ENCODE data around the gene GNAI1. TPM values are rescaled to one million over a fixed set of nuclear protein-coding genes. Genes with fewer than 3 reads are reported as not detected.

GNAI1 gene
- polyA plus RNA-seq, 2 of the 4 experiments (the other 2 are of a cell fraction): 46.3 to 96.3 TPM

- FAIRE-seq: no peak
- Histone ChIP-seq H3K27ac (no peak overlapping the region), H3K4me2 (peak overlapping the region; percentile 34; the same call in 2 of the 3 replicates), H3K9me3 (no peaks in the 10 kb centered on the region; the same call in 2 of the 3 replicates), H3K4me3 (no peak overlapping the region), H3K4me1 (peaks cover 30% of the 10 kb centered on the region)
- no peak for ATAC-seq
- TF ChIP-seq HDAC2 (IDR thresholded peaks at IDR 0.05) (no peak), JUNB (IDR thresholded peaks at IDR 0.05) (no peak), EHF (CRISPR knock-in tag; IDR thresholded peaks at IDR 0.05) (no peak), ATOH8 (CRISPR knock-in tag; IDR thresholded peaks at IDR 0.05; ENCODE audit: low read depth) (no peak), EP300 (IDR thresholded peaks at IDR 0.05) (no peak), RCOR1 (IDR thresholded peaks at IDR 0.05; ENCODE audit: low read depth, low read length) (no peak), USF2 (IDR thresholded peaks at IDR 0.05) (no peak), NFE2L2 (conservative IDR thresholded peaks at IDR 0.05; ENCODE audit: low read length) (no peak), CEBPB (IDR thresholded peaks at IDR 0.05) (0 out of 4 replicates have a peak, but pooled peaks of 1 of the 2 experiments have one; percentile 4)
- CTCF ChIA-PET: no interaction called here
- POLR2A ChIA-PET: interaction anchor here (0.7 kb wide), 1 partner anchor 13 kb away, joined by 3 read pairs; no protein-coding TSS in a partner anchor
- 44% methylated on average over 3 of the region's 3 CpGs for WGBS (ENCODE audit: missing lambda C conversion rate)
- DNase-seq (ENCODE audit: low read depth in 1 of 2, low spot score in 1 of 2): no peak
These were observed 48.1 kb downstream of the GNAI1 start for GRCh38 chr7:80182630-80183276.

GRCh38 chr7:80183351-80183750, 48.7 kb downstream of the GNAI1 start:
- ATAC-seq: no peak
- DNase-seq (ENCODE audit: low read depth in 1 of 2, low spot score in 1 of 2): no peak
- FAIRE-seq: no peak
- Histone ChIP-seq H3K4me1 (peaks cover 33% of the 10 kb centered on the region), H3K4me2 (peak overlapping the region; percentile 34; the same call in 1 of the 3 replicates), H3K27ac (no peak overlapping the region), H3K4me3 (no peak overlapping the region), H3K9me3 (no peaks in the 10 kb centered on the region; the same call in 2 of the 3 replicates)
- TF ChIP-seq TFCP2L1 (CRISPR knock-in tag; IDR thresholded peaks at IDR 0.05): no peak
- TF ChIP-seq SREBF2 (IDR thresholded peaks at IDR 0.05): no peak
- no peak for TF ChIP-seq CEBPB (IDR thresholded peaks at IDR 0.05)
- no peak for TF ChIP-seq ZNF302 (CRISPR knock-in tag; IDR thresholded peaks at IDR 0.05)
- TF ChIP-seq PBX3 (IDR thresholded peaks at IDR 0.05): no peak
- TF ChIP-seq ZFP36 (IDR thresholded peaks at IDR 0.05; ENCODE audit: borderline replicate concordance, partially characterized antibody): no peak
- TF ChIP-seq KDM5A (IDR thresholded peaks at IDR 0.05): no peak
- POLR2A ChIA-PET: no interaction called here
- CTCF ChIA-PET: no interaction called here

- FAIRE-seq (no peak), ATAC-seq (no peak), DNase-seq (ENCODE audit: low read depth in 1 of 2, low spot score in 1 of 2) (peak in 1 of 2 experiments; percentile 13)
- no peak overlapping the region for H3K4me2 ChIP-seq
- no peak for TF ChIP-seq ZFP36 (IDR thresholded peaks at IDR 0.05; ENCODE audit: borderline replicate concordance, partially characterized antibody)
- no peak for TF ChIP-seq NFE2L2 (conservative IDR thresholded peaks at IDR 0.05; ENCODE audit: low read length)
- TF ChIP-seq FOSL2 (IDR thresholded peaks at IDR 0.05): no peak
- TF ChIP-seq FOSL2 (CRISPR knock-in tag; IDR thresholded peaks at IDR 0.05): no peak
- no peak for TF ChIP-seq ESRRA (IDR thresholded peaks at IDR 0.05; ENCODE audit: borderline replicate concordance, low read length)
- TF ChIP-seq RNF2 (IDR thresholded peaks at IDR 0.05; ENCODE audit: borderline replicate concordance, low read depth): no peak
- no peak for TF ChIP-seq FOXS1 (CRISPR knock-in tag; IDR thresholded peaks at IDR 0.05)
- TF ChIP-seq TFCP2L1 (CRISPR knock-in tag; IDR thresholded peaks at IDR 0.05): no peak
- TF ChIP-seq CBX2 (IDR thresholded peaks at IDR 0.05; ENCODE audit: borderline replicate concordance, low read depth): no peak
- no peak for TF ChIP-seq RAD21 (conservative IDR thresholded peaks at IDR 0.05 in 1 of 2, IDR thresholded peaks at IDR 0.05 in 1 of 2)
- TF ChIP-seq FOSB (CRISPR knock-in tag; IDR thresholded peaks at IDR 0.05): no peak
- H3K9me3 ChIP-seq: no peaks in the 10 kb centered on the region; the same call in 2 of the 3 replicates
- H3K4me3 ChIP-seq: no peak overlapping the region
- H3K4me1 ChIP-seq: peaks cover 36% of the 10 kb centered on the region
- no peak overlapping the region for H3K27ac ChIP-seq
- ChIA-PET CTCF (interaction anchor here (1.3 kb wide), 1 partner anchor 10 kb away, joined by 3 read pairs; no protein-coding TSS in a partner anchor), POLR2A (no interaction called here)
- WGBS (ENCODE audit: missing lambda C conversion rate): 92% methylated on average over 15 of the region's 15 CpGs
These were observed 49.5 kb downstream of the GNAI1 start for GRCh38 chr7:80183900-80184685.

Measured in A549 (cell line).